IPS-18c (cell line): ENCODE data around the gene HEXIM1.

Experiments
- H3K4me3 ChIP-seq: 2 replicates; pipeline ENCODE4 v1.7.0; 2013; ENCODE audit warnings: low read depth, mild to moderate bottlenecking, low read length, moderate library complexity; ENCODE audit not compliant: insufficient read depth
- H3K9me3 ChIP-seq: one replicate; pipeline ENCODE4 v1.6.1; 2013; ENCODE audit warnings: mild to moderate bottlenecking, low read length, moderate library complexity; ENCODE audit not compliant: control insufficient read depth, insufficient read depth

Gene HEXIM1

GRCh38 chr17:45135978-45136791 is 12.1 kb upstream of the HEXIM1 start:
- Histone ChIP-seq H3K4me3 (peak overlapping the region; percentile 53), H3K9me3 (peaks cover 5% of the 10 kb centered on the region)

- no peak overlapping the region for H3K4me3 ChIP-seq
- peaks cover 3% of the 10 kb centered on the region for H3K9me3 ChIP-seq
Observed at GRCh38 chr17:45136846-45137560, 11.3 kb upstream of the HEXIM1 start.

- Histone ChIP-seq H3K4me3 (no peak overlapping the region), H3K9me3 (peaks cover 3% of the 10 kb centered on the region)
Observed at GRCh38 chr17:45137561-45138305, 10.5 kb upstream of the HEXIM1 start.

- no peak overlapping the region for H3K4me3 ChIP-seq
- H3K9me3 ChIP-seq: peaks cover 3% of the 10 kb centered on the region
Observed at GRCh38 chr17:45138911-45139532, 9.3 kb upstream of the HEXIM1 start.

GRCh38 chr17:45139533-45139920 is 8.7 kb upstream of the HEXIM1 start:
- H3K9me3 ChIP-seq: peaks cover 3% of the 10 kb centered on the region

GRCh38 chr17:45143094-45143670 is 5.1 kb upstream of the HEXIM1 start:
- Histone ChIP-seq H3K9me3 (peaks cover 3% of the 10 kb centered on the region), H3K4me3 (peak overlapping the region; percentile 57; the same call in 1 of the 2 replicates)

More at GRCh38 chr17:45139533-45139920, 8.7 kb upstream of the HEXIM1 start:
- no peak overlapping the region for H3K4me3 ChIP-seq

- Histone ChIP-seq H3K4me3 (peak overlapping the region; percentile 57), H3K9me3 (peaks cover 3% of the 10 kb centered on the region)
Observed at GRCh38 chr17:45143767-45144198, 4.5 kb upstream of the HEXIM1 start.

- H3K4me3 ChIP-seq: peak overlapping the region; percentile 57
- peaks cover under 1% of the 10 kb centered on the region for H3K9me3 ChIP-seq
Observed at GRCh38 chr17:45144199-45145034, 3.9 kb upstream of the HEXIM1 start.

- no peaks in the 10 kb centered on the region for H3K9me3 ChIP-seq
- no peak overlapping the region; the same call in 1 of the 2 replicates for H3K4me3 ChIP-seq
Observed at GRCh38 chr17:45145035-45145389, 3.3 kb upstream of the HEXIM1 start.

GRCh38 chr17:45146166-45146565 is 2.1 kb upstream of the HEXIM1 start:
- H3K4me3 ChIP-seq: no peak overlapping the region

GRCh38 chr17:45146592-45146889 is 1.7 kb upstream of the HEXIM1 start:
- Histone ChIP-seq H3K4me3 (peak overlapping the region; percentile 60), H3K9me3 (no peaks in the 10 kb centered on the region)

More at GRCh38 chr17:45146166-45146565, 2.1 kb upstream of the HEXIM1 start:
- no peaks in the 10 kb centered on the region for H3K9me3 ChIP-seq

GRCh38 chr17:45146890-45147580 is 1.2 kb upstream of the HEXIM1 start:
- peak overlapping the region; percentile 67 for H3K4me3 ChIP-seq

GRCh38 chr17:45147581-45148182 is 593 bp upstream of the HEXIM1 start:
- Histone ChIP-seq H3K9me3 (no peaks in the 10 kb centered on the region), H3K4me3 (peak overlapping the region; percentile 67)

More at GRCh38 chr17:45146890-45147580, 1.2 kb upstream of the HEXIM1 start:
- no peaks in the 10 kb centered on the region for H3K9me3 ChIP-seq

GRCh38 chr17:45149037-45149668 is 878 bp downstream of the HEXIM1 start:
- Histone ChIP-seq H3K4me3 (peak overlapping the region; percentile 88), H3K9me3 (no peaks in the 10 kb centered on the region)
